Stimulated activated CD4-positive, alpha-beta T cell treated with anti-CD3 and anti-CD28 coated beads, Interleukin-15, amount 100 ng/mL, for 24 hours (primary cell): ENCODE measurements around the gene PRKAR2B.

Experiments used
- DNase-seq: peaks from one replicate; pipeline ENCODE4 v3.0.0-alpha.2; 2020

PRKAR2B gene

DNA sequence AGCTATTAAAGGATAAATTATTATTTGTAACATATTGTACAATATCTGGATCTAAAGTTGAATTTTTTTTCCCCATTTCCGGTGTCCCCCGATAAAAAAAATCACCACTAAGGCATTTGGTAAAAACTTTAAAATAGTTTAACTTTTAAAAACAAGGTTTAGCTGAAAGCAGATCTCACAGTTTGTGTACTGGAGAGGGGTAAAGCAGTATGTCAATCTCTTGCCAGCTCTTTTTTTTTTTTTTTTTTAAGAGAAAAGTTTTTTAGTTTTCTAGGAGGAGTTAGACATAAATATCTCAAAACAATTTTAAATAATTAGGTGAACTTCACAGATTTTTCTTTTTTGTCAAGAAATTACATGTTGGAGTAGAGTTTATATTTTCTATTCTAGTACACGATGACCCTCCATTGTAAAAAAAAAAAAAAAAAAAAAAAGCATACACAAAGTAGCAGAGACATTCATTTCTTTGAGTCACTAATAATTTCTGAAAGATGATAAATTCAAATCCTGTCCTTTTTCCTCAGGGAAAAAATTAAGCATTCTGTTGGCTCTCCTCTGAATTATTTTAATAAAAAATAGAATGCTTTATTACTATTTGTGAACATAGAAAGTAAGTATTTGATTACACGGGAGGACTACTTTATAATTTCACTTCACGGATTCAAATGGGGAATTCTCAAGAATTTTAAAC, 122.4 kb downstream of the PRKAR2B start:
- no peak for DNase-seq

DNA sequence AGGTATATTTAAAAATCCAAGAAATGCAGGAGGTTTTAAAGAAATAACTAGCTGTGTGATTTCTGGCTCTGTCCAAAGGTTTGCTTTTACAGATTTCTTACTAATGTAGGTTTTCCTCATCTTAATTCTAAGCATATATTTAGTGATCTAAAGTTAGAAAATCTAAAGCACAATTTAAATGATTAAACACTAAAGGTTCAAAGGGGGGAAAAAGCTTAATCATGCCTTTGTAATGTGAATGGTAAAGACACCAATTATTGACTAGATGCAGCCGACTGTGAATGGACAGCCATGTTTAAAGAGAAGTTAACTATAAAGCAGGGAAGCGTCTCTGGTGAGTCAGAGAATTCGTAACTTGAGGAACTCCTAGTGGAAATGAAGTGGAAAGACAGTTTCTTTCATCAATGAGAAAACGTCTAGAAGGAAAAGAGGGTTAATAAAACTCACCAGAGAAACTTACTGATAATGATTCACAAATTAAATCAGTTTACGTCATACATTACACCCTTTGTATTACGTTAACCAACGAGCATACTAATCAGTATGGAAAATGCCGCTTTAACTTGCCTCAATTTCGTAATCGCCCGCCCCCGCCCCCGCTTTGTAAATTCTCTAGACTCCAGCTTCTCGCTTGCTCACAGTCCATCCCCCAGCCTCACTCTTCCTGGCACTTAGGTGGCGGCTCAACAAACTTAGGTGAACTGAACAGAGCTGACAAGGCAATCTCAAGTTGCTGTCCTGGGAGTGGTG, 123.2 kb downstream of the PRKAR2B start:
- peak; percentile 67 for DNase-seq

DNA sequence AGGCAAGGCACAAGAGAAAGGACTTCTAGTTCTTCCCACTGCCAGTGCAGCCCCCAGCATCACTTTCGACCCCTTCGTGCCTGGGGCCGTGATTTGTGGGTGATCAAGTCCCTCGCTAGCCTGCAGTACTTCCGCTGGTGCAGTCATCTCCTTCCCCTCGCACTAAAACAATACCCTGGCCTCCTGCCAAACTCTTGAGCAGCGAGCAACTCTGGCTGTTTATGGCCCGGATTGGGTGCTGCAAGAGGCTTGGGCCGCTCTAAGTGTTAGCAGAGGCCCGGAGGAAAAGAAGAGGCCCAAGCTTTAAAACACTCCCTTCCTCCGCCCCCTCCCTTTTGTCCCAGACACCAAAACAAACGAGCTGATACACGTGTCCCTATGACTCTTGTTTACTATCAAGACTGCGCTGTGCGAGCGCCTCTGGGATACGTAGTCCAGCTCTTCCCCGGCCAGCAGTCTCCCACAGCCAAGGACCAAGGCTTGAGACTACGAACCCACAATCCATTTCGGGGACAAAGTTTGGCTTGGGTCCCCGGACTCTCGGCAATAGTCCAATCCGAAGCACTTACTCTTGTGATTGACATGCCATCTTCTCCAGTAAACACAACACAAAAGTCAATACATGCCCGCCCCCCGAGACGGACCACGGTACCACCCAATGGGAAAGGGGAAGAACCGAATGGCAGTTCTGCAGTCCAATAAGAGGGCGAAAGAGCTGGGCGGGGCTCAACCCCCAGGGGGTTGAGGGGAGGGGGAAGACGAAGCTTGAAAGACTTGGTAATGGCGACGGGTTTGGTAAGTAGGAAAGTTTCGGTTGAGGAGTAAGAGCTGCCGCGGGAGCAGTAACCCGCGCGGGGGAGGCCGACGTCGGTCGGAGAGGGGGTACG, 124.0 kb downstream of the PRKAR2B start, which contains the start of gene HBP1:
HBP1 (plus strand) TSS at position 771 of the 887 bp plus-strand sequence. CDS start 10,891 bp downstream, outside the sequence.
- DNase-seq, result peak; percentile 98

DNA sequence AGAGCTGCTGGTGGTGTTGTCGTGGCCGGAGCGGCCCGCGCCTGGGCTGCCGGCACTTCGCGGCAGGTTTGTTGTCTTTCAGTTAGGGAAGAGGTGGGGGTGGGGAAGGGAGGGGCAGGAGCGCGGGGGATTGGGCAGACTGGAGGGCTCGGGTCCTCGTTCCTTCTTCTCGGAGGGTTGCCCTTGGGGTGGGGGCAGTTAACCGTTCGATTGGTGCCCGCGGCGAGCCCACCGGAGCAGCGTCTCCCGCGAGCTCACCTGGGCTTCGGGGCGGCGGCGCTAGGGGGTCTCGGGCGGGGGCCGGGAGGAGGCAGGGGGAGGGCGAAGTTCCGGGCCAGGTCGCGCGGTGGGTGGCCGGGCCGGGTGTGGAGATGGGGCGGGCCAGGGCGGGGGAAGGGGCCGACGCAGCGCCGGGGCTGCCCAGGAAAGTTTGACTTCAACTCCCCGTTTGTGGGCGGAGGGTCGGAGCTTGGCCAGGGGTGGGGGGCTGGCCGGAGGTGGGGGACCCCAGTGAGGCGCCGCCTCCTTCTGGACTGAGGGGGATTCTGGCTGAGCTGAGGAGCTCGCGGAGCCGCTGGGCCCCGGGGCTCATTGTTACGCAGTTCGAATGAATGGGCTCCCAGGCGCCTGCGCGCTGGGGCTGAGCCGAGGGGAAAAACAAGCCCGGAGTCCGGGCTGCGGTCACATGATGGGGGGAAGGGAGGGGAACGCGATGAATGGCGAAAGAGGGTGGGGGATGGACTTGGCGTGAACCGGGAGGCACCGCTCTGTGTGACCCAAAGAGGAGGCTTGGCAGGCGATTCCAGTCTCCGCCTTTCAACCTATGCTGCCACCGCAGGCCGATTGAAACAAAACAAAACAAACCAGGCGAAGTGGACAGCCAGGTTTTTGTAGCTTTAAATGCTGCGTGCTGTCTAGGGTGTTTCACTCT, 124.9 kb downstream of the PRKAR2B start:
- peak; percentile 92 for DNase-seq

DNA sequence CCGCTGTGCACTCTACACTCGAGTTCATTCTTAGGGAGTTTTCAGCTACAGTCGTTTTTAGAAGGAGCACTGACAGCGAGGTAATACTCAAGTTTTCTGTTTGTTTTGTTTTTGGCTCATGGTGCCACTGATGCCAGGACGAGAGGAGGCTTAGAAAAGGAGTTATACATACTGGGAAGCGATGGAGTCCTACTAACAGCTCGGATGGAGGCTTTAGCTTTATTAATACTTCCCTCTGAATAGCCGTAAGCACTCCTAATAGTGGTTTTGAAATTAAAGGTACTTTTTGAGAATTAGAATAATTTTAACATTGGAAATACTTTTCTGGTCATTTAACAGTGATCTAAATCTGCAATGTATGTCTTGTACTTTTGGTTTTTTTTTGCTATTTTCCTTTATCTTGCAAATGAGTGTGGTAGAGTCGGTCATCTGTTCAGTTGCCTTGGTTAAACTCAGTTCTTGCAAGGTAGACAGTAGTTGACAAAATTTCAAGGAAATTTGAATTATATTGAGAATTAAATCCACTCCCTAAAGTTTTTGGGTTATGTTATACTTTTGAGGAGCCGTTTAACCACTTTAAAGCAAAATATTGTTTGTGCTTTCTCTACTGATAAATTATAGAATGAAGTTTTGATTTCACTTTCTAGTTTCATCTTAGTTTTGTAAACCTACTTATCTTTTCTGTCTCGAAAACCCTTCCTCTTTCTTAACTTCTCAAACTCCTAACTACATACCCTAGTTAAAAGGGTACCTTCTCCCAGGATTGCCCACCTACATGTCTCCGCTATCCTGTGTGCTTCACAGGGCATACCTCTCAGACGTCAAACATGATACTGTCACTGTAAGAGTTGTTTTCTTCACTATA, 125.8 kb downstream of the PRKAR2B start:
- DNase-seq, result no peak

DNA sequence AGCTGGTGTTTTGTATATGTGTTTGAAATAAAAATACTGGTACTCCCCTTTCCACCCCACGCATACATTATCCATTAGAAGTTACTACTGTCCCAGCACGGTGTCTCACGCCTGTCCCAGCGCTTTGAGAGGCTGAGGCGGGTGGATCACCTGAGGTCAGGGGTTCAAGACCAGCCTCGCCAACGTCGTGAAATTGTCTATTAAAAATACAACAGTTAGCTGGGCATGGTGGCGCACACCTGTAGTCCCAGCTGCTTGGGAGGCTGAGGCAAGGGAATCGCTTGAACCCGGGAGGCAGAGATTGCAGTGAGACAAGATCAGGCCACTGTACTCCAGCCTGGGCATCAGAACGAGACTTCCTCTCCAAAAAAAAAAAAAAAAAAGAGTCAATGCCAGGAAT, 127.0 kb downstream of the PRKAR2B start:
- DNase-seq, result no peak

DNA sequence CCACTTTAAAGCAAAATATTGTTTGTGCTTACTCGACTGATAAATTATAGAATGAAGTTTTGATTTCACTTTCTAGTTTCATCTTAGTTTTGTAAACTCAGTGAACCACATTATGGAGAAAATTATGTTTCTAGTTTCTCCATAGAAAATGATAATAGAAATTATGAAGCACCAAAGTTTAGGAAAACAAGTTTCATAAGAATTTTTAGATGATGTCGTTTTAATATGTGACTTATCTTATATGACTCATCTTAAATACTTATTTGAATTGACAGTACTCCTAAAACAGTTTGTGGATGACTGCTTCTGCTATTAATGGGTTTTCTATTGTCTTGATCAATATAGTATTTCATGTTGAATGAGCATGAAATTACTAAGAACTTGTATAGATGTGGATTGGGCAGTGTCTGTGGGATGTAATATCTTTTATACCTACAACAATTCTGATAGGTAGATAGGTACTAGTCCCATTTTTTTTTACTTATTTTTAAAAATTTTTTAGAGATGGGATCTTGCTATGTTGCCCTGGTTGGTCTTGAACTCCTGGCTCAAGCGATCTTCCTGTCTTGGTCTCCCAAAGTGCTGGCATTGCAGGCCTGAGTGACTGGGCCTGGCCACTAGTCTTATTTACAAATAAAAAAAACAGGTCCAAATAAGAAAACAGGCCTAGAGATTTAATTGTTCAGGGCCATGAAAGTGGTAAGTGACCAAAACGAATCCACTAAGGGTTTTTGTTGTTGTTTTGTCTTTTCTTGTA, 127.9 kb downstream of the PRKAR2B start:
- no peak for DNase-seq

DNA sequence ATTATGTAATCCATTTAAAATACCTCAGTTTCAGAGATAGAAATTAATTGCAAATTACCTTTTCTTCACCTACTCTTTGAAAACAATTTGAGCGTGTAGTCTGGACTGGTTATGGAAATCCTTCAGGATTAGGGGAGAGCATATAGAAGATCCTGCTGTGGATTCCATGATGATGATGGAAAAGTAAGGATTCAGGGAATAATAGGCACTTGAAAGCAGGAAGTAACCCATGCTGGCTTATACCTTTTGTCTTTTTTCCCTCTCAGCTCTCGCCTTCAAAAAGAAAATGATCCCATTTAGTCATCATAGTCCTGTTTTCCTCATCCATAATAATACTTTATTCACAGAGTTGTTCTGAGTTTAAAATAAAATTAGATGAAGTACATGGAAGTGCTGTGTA, 128.7 kb downstream of the PRKAR2B start:
- no peak for DNase-seq

DNA sequence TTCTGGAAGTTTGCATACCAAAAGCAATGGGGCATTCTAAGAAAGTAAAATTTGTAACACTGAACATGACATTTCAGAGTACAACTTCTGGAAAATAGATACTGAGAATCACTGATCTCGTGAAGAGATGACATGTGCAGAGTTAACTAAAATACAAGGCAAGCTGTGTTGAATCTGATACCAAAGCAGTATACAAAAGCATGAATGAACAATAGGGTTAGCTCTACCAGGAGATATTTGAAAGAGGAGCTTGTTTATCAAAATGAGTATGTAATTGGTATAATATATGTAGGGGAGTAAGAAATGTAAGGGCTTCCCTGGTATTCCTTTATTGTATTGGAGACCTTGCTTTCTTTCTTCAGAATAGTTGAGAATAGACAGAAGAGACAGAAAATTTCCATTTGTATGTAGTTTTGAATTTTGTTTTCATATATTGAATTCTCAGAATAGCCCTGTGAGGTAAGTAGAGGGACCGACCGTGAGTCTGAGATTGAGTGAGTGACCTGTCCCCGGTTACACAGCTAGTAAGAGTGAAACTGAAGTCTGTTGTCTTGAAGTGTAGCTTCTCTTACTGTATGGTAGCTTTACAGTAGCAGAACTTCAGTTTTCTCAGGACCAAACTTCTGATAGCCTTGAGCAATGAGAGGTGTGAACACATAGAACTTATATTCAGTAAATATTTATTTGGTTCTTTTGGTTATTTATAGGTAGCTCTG, 129.3 kb downstream of the PRKAR2B start:
- peak; percentile 20 for DNase-seq

DNA sequence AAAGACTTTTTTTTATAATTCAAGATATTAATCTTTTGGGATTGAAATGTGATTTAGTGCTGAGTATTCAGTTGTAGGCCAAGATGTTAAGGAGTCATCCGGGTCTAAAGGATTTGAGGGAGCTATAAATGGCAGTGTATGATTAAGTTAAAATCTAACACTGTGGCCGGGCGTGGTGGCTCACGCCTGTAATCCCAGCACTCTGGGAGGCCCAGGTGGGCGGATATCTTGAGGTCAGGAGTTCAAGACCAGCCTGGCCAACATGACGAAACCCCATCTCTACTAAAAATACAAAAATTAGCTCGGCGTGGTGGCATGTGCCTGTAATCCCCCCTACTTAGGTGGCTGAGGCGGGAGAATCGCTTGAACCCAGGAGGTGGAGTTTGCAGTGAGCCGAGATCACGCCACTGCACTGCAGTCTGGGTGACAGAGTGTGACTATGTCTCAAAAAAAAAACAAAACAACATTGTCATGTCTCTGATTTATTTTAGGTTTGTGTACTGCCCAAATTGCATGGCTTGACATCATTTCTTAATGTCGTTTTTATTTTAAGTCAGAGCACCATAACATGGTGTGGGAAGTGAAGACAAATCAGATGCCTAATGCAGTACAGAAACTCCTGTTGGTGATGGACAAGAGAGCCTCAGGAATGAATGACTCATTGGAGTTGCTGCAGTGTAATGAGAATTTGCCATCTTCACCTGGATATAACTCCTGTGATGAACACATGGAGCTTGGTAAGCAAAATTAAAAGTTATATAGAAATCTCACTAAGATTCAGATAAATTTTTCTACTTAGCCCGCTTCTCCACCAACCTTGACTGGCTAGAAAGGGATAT, 135.0 kb downstream of the PRKAR2B start:
- DNase-seq, result peak; percentile 10

DNA sequence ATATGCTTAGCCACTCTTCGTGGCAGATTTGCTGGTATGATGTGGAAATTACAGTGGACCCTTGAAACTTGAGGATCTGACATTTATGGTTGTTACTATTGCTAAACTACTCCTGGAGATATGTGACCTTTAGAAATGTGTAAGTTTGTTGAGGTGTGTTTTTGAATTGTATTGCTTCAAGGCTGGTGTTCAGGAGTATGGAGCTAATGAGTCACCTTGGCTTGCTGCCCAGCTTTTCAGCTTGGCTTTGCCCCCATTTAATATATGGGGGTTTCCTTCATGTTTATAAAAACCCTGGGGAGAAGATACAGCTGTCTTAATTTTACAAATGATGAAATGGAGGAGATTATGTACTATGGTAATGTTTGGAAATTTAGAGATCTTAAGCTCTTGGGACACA, 135.9 kb downstream of the PRKAR2B start:
- peak; percentile 74 for DNase-seq

DNA sequence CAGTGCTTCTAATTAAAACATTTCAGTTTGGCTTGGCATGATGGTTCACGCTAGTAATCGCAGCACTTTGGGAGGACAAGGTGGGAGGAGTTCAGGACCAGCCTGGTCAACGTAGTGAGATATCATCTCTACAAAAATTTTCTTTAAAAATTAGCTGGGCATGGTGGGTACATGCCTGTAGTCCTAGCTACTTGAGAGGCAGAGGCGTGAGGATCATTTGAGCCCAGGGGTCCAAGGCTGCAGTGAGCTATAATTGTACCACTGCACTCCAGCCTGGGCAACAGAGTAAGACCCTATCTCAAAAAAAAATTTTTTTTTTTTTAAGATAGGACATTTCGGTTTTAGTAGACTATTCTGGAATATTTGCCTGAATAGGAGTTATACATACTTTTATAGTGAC, 136.7 kb downstream of the PRKAR2B start:
- no peak for DNase-seq

DNA sequence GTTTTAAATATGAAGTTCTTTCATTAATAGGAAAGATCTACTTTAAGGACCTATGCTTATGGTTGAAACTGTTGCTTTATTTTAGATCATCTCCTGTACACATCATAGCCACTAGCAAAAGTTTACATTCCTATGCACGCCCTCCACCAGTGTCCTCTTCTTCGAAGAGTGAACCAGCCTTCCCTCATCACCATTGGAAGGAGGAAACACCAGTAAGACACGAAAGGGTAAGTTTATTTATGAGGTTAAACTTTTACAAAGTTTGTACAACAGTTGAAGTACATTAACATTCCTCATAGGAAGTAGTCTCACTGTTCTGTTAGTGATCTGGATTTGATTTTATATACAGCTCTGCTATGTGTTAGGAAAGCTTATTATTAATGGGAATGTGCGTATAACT, 141.2 kb downstream of the PRKAR2B start:
- no peak for DNase-seq

DNA sequence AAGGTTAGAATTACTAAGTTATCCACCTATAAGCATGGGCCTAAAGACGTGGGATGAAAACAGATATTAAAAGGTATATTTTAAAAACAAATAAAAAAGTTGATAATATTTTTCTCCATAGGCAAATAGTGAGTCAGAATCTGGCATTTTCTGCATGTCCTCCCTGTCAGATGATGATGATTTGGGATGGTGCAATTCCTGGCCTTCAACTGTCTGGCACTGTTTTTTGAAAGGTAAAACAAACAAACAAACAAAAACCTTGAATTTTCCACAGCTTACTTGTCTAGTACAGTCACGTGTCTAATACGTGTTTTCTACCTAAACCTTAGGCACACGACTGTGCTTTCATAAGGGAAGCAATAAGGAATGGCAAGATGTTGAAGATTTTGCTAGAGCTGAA, 141.7 kb downstream of the PRKAR2B start:
- no peak for DNase-seq

DNA sequence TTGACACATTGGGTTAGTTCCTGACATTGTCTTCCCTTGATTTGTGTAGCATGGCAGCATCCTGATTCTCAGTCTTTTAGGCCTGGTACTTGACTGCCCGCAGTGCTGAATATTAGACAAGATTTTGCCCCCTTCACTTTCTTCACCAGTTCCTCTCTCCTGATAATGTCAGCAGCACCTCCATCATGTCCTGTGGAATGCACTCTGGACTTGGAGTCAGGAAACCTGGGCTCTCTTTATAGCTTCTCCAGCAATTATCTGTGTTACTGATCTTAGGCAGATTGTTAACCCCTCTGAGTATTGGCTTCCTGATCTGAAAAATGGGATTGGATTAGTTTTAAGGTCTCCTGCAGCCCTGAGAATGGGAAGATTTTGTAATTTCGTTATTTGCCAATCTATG, 143.3 kb downstream of the PRKAR2B start:
- DNase-seq, result no peak

DNA sequence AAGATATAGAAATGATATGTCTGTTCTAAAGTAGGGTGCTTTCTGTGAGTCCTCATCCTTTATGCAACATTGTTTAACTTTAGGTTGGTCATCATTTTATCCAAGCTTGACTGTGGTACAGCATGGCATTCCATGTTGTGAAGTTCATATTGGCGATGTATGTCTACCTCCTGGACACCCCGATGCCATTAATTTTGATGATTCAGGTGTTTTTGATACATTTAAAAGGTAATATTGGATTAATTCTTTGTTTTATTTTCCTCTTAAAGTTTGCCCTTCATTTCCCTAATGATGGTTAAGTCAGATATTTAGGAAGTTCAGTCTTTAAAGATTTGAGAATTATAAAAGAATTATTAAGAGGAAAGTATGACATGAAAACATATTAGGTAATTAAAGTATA, 145.6 kb downstream of the PRKAR2B start:
- no peak for DNase-seq

DNA sequence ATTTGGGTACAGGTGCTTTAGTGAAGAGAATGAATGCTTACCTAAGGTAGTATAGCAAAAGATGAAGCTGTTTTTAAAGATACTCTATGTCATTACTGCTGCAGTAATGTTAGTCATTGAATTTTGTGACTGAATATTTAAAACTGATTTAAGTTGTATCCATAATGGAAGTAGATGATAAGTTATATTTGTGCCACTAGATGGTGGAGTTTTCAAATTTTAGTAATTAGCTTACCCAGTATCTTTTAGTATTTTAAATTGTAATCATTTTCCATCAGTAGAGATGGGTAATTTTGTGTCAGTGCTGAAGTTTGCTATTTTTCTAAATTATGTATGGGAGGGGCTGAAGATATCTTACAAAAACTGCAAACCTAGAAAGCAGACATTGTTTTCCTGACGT, 149.5 kb downstream of the PRKAR2B start:
- DNase-seq, result no peak

DNA sequence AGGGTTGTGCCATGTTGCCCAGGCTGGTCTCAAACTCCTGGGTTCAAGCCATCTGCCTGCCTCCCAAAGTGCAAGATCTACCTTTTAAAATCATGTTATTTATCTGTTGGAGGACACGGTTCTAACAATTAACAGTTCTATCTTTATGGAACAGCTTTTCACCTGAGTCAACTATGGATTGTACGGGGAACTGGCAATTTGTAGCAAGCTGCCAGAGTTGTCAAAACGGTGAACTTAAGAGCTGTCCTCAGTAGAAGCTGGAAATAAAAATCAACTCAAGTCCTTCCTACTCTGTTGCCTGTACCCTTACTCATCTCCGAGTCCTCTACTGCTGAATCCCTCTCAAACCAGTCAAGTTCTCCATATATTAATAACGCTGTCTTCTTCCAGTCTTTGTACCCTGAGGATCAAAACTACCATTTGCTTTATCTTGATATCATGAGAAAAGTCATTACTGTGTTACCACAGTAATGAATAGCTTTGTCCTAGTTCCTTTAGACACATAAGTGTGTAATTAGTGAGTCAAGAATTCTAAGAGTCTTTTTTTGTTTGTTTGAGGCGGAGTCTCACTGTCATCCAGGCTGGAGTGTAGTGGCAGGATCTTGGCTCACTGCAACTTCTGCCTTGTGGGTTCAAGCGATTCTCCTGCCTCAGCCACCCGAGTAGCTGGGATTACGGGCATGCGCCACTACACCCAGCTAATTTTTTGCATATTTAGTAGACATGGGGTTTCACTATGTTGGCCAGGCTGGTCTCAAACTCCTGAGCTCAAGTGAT, 152.5 kb downstream of the PRKAR2B start:
- no peak for DNase-seq
